Posterior cingulate gyrus (tissue), 11 donors: ENCODE results near the gene WSCD2.
A peak's percentile ranks its signal among the peaks of the same experiment; 100 is the strongest.

Experiments used
- DNase-seq, 10 donors: peaks; one replicate each; pipeline versions ENCODE4 v3.0.0 to v3.0.0-alpha.2; 2020 to 2021; ENCODE audit warnings: mixed read lengths in 3 of 10
- intact Hi-C: fragments of 100-400 bp; cut with DNase I; formaldehyde crosslinking; loops from one replicate; pipeline ENCODE4 v1.15.1; 2023

WSCD2 gene

GRCh38 chr12:108287227-108287626, 158.1 kb downstream of the WSCD2 start:
- intact Hi-C loops = no loop called here
- no peak for DNase-seq

DNA sequence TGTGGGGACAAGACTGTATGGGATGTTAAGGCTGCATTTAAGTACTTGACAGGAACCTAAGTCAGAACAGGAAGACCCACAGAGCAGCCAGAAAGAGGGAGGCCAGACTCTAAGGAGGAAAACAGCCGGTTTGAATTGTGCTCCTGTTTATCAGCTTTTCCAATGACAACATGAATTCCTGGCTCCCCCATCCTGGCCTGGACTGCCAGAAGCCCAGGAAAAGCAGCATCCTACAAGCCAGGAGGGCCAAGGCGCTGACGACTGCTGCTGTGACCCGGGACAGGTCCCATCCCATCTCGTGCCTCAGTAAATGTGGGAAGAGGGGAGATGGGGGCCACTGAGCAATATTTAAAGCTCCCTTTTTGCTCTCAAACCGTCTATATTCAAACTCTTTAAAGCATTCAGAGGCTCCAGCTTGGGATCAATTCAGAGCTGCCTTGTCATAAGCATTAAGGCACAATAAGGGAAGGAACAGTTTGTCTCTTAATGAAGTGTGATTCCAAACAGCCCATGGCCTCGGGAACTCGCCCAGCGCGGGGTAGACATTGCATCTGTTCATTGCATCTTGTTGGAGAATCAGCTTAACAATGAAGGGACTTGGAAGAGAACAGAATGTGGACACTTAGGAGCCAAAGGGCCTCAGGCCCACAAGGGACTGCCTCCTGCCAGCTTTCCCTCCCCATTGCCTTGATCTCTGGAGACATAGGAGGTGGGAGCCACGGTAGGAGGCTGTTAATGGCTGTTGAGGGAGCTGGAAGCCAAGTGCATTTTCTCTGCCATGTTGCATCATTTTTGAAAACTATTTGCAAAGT, 160.5 kb downstream of the WSCD2 start:
- DNase-seq = peak in 4 of 10 donors; percentile 16 to 79 (median 36)
- intact Hi-C loops = no loop called here

- DNase-seq = no peak
- intact Hi-C loops = no loop called here
These were observed 166.6 kb downstream of the WSCD2 start for GRCh38 chr12:108295641-108296040.

GRCh38 chr12:108296945-108297344, 167.9 kb downstream of the WSCD2 start:
- intact Hi-C loops = no loop called here
- DNase-seq = no peak

GRCh38 chr12:108297424-108297823, 168.3 kb downstream of the WSCD2 start:
- no peak for DNase-seq
- intact Hi-C loops = no loop called here

DNA sequence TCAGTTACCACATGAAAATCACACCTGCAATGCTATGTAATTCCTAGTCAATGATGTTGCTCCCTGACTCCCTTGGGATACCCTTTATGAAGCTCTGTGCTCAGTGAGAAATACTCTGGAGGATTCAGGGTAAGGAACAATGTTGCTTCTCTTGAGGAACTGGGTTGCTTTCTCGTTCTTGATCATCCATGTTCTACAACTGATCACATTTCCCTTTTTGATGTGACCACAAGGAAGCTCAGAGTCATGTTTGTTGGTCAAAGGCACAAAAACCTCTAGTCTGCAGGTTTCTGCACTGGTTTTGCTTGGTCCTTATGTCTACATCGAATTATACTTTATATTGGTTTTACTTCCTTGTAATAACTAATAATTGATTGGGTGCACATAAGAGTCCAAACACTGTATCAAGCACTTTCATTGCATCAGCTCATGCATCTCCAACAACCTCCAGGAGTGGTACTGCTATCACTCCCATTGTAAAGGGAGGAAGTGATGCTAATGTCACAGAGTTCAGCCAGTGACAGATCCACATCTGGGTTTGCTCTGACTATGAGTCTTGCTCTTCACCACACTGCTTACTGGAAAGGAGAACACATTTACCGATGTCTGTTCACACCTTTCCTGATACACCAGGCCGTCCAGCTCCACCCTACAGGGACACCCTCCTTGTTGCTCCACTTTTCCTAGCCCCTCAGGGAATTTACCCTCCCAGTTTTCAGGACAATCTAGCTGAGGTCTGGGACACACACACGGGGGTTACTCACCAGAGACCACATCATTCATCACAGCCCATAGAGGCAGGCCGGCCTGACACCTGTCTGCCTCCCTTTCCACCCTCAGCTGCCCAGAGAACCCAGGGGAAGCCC, 169.0 kb downstream of the WSCD2 start:
- DNase-seq = no peak
- intact Hi-C loops = no loop called here

DNA sequence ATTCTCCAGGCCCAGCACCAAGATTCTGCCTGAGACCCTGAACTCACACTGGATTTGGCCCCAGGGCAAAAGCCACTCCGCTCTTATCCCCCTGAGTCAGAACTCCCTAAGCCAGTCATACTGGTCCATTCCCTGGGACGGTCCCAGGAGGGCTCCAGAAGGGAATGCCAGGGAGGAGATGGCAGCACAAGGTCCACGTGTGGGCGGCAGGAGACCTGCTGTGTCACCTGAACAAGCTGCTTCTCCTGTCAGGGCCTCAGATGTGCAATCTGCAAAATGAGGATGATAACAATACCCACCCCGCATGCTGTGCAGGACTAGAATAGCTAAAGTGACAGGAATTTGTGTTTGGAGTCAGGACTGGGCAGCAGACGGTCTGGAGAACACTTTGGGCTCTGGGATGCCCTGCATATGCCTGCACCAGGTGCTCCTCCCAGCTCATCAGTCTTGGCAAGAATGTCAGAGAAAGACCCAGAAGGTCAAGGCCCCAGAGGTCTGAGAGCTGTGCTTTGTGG, 169.7 kb downstream of the WSCD2 start:
- intact Hi-C loops = no loop called here
- no peak for DNase-seq

DNA sequence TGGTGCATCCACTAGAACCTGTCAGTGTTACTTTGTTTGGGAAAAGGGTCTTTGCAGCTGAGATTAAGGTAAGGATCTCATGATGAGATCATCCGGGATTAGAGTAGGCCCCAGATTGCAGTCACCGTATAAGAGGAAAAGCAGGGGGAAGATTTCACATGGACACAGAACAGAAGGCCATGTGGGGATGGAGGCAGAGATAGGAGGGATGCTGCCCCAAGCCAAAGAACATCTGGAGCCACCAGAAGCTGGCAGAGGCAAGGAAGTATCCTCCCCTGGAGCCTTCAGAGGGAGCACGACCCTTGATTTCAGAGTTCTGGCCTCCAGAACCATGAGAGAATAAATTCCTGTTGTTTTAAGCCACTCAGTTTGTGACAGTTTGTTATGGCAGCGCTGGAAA, 170.4 kb downstream of the WSCD2 start:
- intact Hi-C loops = no loop called here
- DNase-seq = no peak
